Measurements from ENCODE around the gene ABHD8.
A peak's percentile ranks its signal among the peaks of the same experiment; 100 is the strongest.

The ABHD8 gene

GRCh38 chr19:17328517-17329365 lies 25.5 kb upstream of the ABHD8 start:
- ATAC-seq (ENCODE audit: low read depth) (peak; percentile 30), DNase-seq (ENCODE audit: low spot score in 2 of 2) (no peak)
- no peaks in the 10 kb centered on the region for H3K36me3 Mint-ChIP-seq
- peak overlapping the region; percentile 71 for H3K4me3 Mint-ChIP-seq
- H3K4me1 Mint-ChIP-seq = peaks cover 10% of the 10 kb centered on the region
- no peaks in the 10 kb centered on the region for H3K9me3 Mint-ChIP-seq
- peaks cover 8% of the 10 kb centered on the region for H3K27me3 Mint-ChIP-seq
- no peak overlapping the region for H3K27ac Mint-ChIP-seq

DNA sequence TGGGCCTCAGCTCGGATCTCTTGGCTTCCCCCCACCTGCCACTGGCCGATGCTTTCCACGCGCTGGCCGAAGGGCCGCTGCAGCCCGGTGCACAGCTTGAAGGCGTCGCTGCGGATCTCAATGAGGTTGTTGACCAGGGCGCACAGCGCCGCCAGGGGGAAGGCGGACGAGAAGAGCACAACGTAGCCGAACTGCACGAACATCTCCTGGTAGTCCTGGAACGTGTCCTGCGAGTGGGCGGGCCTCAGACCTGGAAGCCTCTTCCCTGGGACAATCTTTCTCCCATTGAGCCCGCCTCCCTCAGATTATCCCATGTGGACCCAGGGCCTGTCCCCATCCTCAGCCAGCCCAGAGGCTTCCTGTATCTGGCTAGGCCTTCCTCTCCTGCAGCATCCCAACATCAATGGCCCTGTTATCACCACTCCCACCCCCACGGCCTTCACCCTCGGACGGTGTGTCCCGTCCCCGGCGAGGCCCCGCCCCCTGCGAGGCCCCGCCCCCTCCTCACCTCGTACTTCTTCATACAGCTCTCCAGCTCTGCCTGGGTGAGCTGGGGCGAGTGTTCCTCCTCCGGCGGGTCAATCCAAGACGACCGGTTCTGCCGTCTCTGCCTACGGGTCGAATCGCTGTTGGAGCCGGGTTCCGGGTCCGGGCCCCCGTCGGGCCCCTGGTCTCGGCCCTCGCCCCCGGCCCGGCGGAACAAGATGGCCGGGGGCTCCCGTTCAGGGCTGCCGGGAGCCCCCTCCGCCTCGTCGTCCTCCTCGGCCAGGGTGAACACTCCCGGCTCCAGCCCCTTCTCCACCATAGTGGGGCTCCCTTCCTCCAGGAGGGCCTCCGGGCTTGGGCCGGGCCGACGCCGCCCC lies 24.7 kb upstream of the ABHD8 start:
- peaks cover 9% of the 10 kb centered on the region for H3K4me1 Mint-ChIP-seq
- H3K9me3 Mint-ChIP-seq = no peaks in the 10 kb centered on the region
- DNase-seq (ENCODE audit: low spot score in 2 of 2) (peak in 1 of 2 donors; percentile 58), ATAC-seq (ENCODE audit: low read depth) (peak; percentile 81)
- H3K27ac Mint-ChIP-seq = no peak overlapping the region
- peaks cover 8% of the 10 kb centered on the region for H3K27me3 Mint-ChIP-seq
- H3K4me3 Mint-ChIP-seq = peak overlapping the region; percentile 71
- H3K36me3 Mint-ChIP-seq = peaks cover under 1% of the 10 kb centered on the region

DNA sequence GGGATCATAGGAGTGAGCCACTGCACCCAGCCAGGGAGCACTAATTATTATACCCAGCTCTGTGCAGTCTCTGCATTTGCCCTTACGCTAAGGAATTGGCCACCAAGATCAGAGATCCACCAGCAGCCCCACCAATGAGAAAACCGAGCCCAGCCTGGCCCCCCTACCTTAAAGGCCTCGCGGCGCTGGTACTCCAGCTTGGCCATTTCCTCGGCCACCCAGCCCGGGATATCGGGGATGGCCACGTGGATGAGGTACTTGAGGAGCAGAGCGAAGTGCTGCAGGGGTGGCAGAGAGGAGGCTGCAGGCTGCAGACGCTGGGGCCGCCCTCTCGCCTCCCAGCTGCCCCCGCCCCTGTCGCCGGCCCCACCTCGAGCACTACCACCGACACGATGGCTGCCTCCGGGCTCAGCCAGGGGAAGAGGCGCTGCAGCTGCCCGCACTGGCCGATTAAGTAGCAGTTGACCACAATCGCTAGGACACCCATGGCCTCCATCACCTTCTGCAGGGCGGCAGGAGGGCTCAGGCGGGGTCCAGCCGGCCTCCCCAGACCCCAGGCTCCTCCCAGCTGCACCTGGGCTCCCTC lies 23.9 kb upstream of the ABHD8 start:
- Mint-ChIP-seq H3K27ac (no peak overlapping the region), H3K27me3 (peaks cover 4% of the 10 kb centered on the region), H3K4me3 (no peak overlapping the region), H3K9me3 (no peaks in the 10 kb centered on the region), H3K36me3 (peaks cover 8% of the 10 kb centered on the region), H3K4me1 (peaks cover 9% of the 10 kb centered on the region)
- ATAC-seq (ENCODE audit: low read depth) (no peak), DNase-seq (ENCODE audit: low spot score in 2 of 2) (no peak)

- peaks cover 9% of the 10 kb centered on the region for H3K36me3 Mint-ChIP-seq
These were observed 23.4 kb upstream of the ABHD8 start for GRCh38 chr19:17326595-17326966.

GRCh38 chr19:17325881-17326594 lies 22.8 kb upstream of the ABHD8 start:
- peaks cover 9% of the 10 kb centered on the region for H3K36me3 Mint-ChIP-seq
- ATAC-seq (ENCODE audit: low read depth) (no peak), DNase-seq (ENCODE audit: low spot score in 2 of 2) (no peak)
- peaks cover 4% of the 10 kb centered on the region for H3K27me3 Mint-ChIP-seq
- no peak overlapping the region for H3K4me3 Mint-ChIP-seq
- no peaks in the 10 kb centered on the region for H3K9me3 Mint-ChIP-seq
- H3K27ac Mint-ChIP-seq = no peak overlapping the region
- peaks cover 9% of the 10 kb centered on the region for H3K4me1 Mint-ChIP-seq

More at GRCh38 chr19:17326595-17326966, 23.4 kb upstream of the ABHD8 start:
- Mint-ChIP-seq H3K27me3 (peaks cover 4% of the 10 kb centered on the region), H3K27ac (no peak overlapping the region), H3K9me3 (no peaks in the 10 kb centered on the region), H3K4me1 (peaks cover 9% of the 10 kb centered on the region), H3K4me3 (no peak overlapping the region)
- no peak for DNase-seq (ENCODE audit: low spot score in 2 of 2)
- ATAC-seq (ENCODE audit: low read depth) = no peak

DNA sequence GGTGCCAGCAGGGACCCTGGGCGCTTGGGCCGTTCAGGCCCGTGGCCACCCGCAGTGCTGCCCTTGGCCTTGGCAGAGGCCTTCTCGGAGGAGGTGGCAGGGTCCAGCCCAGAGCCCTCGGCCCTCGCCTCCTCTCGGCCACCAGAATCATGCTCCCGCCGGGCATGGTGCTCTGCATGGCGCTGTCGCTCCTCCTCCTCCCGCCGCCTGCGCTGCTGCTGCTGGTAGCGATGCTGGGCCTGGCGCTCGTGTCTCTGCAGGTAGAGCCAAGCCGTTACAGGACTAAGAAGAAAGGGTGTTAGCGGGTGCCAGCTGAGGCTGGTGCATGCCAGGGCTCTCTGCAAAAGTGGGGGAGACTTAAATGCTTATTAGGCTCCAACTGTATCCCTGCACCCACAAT lies 21.9 kb upstream of the ABHD8 start:
- H3K4me3 Mint-ChIP-seq = no peak overlapping the region

GRCh38 chr19:17324357-17325114 lies 21.3 kb upstream of the ABHD8 start:
- DNase-seq (ENCODE audit: low spot score in 2 of 2) (no peak), ATAC-seq (ENCODE audit: low read depth) (no peak)
- Mint-ChIP-seq H3K36me3 (peaks cover 14% of the 10 kb centered on the region), H3K4me3 (no peak overlapping the region), H3K27me3 (no peaks in the 10 kb centered on the region), H3K9me3 (no peaks in the 10 kb centered on the region), H3K27ac (no peak overlapping the region), H3K4me1 (peaks cover 6% of the 10 kb centered on the region)

More for the DNA sequence above, 21.9 kb upstream of the ABHD8 start:
- DNase-seq (ENCODE audit: low spot score in 2 of 2) = no peak
- H3K4me1 Mint-ChIP-seq = peaks cover 6% of the 10 kb centered on the region
- H3K27ac Mint-ChIP-seq = no peak overlapping the region
- H3K9me3 Mint-ChIP-seq = no peaks in the 10 kb centered on the region
- H3K27me3 Mint-ChIP-seq = no peaks in the 10 kb centered on the region
- peaks cover 11% of the 10 kb centered on the region for H3K36me3 Mint-ChIP-seq
- no peak for ATAC-seq (ENCODE audit: low read depth)

GRCh38 chr19:17323964-17324332 lies 20.7 kb upstream of the ABHD8 start:
- Mint-ChIP-seq H3K27ac (no peak overlapping the region), H3K4me3 (no peak overlapping the region), H3K36me3 (peaks cover 14% of the 10 kb centered on the region), H3K9me3 (no peaks in the 10 kb centered on the region), H3K27me3 (no peaks in the 10 kb centered on the region), H3K4me1 (peaks cover 3% of the 10 kb centered on the region)
- ATAC-seq (ENCODE audit: low read depth) (no peak), DNase-seq (ENCODE audit: low spot score in 2 of 2) (no peak)

DNA sequence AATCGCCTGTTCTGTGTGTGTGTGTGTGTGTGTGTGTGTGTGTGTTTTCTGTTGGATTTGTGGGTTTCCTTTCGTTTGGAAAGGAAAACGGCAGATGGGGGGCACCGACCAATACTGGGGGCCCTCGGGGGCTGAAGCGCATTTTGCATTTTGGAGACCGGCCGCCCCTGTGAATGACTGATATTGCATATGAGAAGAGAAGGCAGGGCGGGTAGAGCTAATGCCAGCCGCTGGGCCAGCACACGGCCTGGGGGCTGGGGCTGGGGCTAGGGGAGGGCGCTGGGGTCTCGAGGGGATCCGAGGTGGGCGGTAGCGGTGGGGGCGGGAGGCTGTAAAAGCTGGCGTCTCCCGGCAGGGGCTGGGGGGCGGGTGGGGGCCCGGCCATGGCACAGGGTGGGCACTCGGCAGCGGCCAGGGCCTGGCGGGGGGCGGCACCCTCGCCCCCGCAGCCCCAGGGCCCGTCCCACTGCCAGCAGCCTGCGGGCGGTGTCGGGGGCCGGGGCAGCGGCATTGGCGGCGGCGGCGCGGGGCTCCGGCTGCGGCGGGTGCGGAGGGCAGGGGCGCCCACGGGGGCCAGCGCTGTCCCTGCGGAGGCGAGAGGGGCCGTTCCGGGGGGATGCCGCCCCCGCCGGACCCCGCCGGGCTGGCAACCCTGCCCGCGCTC lies 20.2 kb upstream of the ABHD8 start:
- H3K9me3 Mint-ChIP-seq = no peaks in the 10 kb centered on the region
- ATAC-seq (ENCODE audit: low read depth) (no peak), DNase-seq (ENCODE audit: low spot score in 2 of 2) (no peak)
- peaks cover 3% of the 10 kb centered on the region for H3K4me1 Mint-ChIP-seq
- H3K4me3 Mint-ChIP-seq = no peak overlapping the region
- peaks cover 14% of the 10 kb centered on the region for H3K36me3 Mint-ChIP-seq
- H3K27ac Mint-ChIP-seq = no peak overlapping the region
- no peaks in the 10 kb centered on the region for H3K27me3 Mint-ChIP-seq

DNA sequence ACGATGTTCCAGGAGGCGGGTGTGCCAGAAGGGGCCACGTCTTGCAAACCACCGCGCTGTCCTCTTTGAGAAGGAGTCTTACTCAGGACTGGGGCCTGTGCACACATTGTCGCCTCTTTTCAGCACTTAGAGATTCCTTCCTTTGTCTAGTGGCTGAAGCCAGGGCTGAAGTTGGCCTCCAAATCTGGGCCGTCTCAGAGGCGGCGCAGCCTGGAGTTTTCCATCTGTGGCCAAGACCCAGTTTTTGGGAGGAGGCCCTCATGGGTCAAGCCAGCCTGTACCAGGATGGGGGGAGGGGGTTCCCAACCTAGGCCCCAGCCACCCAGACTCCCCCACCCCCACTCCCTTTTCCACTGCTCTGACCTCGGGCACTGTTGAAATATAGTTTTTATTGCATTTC lies 19.6 kb upstream of the ABHD8 start:
- no peak for DNase-seq (ENCODE audit: low spot score in 2 of 2)
- Mint-ChIP-seq H3K27ac (no peak overlapping the region), H3K36me3 (peaks cover 15% of the 10 kb centered on the region), H3K9me3 (no peaks in the 10 kb centered on the region), H3K4me3 (no peak overlapping the region), H3K27me3 (no peaks in the 10 kb centered on the region), H3K4me1 (peaks cover 2% of the 10 kb centered on the region)
- no peak for ATAC-seq (ENCODE audit: low read depth)

GRCh38 chr19:17321655-17322489 lies 18.6 kb upstream of the ABHD8 start:
- no peak for DNase-seq (ENCODE audit: low spot score in 2 of 2)
- H3K36me3 Mint-ChIP-seq = peaks cover 16% of the 10 kb centered on the region
- H3K27ac Mint-ChIP-seq = no peak overlapping the region
- ATAC-seq (ENCODE audit: low read depth) = no peak
- H3K4me1 Mint-ChIP-seq = no peaks in the 10 kb centered on the region
- no peaks in the 10 kb centered on the region for H3K9me3 Mint-ChIP-seq
- no peaks in the 10 kb centered on the region for H3K27me3 Mint-ChIP-seq
- H3K4me3 Mint-ChIP-seq = no peak overlapping the region

DNA sequence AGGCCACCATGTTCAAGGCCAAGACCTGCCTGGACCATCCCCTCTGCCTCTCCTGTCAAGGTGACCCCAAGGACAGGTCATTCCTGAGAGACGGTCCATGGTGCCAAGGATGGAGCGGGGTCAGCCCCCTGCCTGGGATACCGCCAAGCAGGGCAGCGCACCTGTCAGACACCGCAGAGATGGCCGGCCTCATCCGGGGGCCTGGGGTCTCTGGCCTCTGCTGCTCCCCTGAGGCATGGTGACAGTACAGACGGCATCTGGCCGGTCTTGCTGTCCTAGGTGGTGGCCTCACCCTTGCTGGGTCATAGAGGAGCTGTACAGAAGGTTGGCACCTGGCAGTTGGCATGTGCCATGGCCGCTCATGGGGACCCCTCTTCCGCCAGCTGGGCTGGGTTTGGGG lies 17.2 kb upstream of the ABHD8 start:
- no peak for ATAC-seq (ENCODE audit: low read depth)
- Mint-ChIP-seq H3K36me3 (peaks cover 23% of the 10 kb centered on the region), H3K27ac (no peak overlapping the region), H3K4me3 (no peak overlapping the region), H3K27me3 (no peaks in the 10 kb centered on the region), H3K4me1 (no peaks in the 10 kb centered on the region), H3K9me3 (no peaks in the 10 kb centered on the region)
- DNase-seq (ENCODE audit: low spot score in 2 of 2) = no peak

Data from memory B cell (primary cell).